WTC11 (cell line): ENCODE measurements around the gene PSMD3. TPM values are rescaled to one million over a fixed set of nuclear protein-coding genes. Genes with fewer than 3 reads are reported as not detected.

Experiments
- ATAC-seq: fragments of 200-7000 bp; cut with Tn5 transposase; 2 replicates; pipeline ENCODE4 v1.10.0; 2021; ENCODE audit warnings: mild to moderate bottlenecking, moderate library complexity
- CTCF ChIA-PET: fragments of 300-600 bp; sonication (Branson Sonifier 250); formaldehyde crosslinking; loops from one replicate; lab custom pipeline; 2021; ENCODE audit warnings: antibody characterized with exemption; lab: Charles Lee
- POLR2A ChIA-PET: fragments of 350-600 bp; sonication (Branson Sonifier 250); formaldehyde crosslinking; loops from one replicate; lab custom pipeline; 2021; ENCODE audit warnings: antibody characterized with exemption; lab: Charles Lee
- DNase-seq: peaks from one replicate; pipeline ENCODE4 v3.0.0; 2021; ENCODE audit warnings: low spot score
- H3K27ac Mint-ChIP-seq: 2 replicates; pipeline ENCODE4 v1.8.0; 2021; ENCODE audit warnings: mixed read lengths
- H3K27me3 Mint-ChIP-seq: 2 replicates; pipeline ENCODE4 v1.8.0; 2021; ENCODE audit warnings: low read depth, mild to moderate bottlenecking, moderate library complexity, mixed read lengths
- H3K36me3 Mint-ChIP-seq: 2 replicates; pipeline ENCODE4 v1.8.0; 2021; ENCODE audit warnings: mixed read lengths
- H3K4me1 Mint-ChIP-seq: 2 replicates; pipeline ENCODE4 v1.8.0; 2022; ENCODE audit warnings: mixed read lengths
- H3K4me3 Mint-ChIP-seq: 2 replicates; pipeline ENCODE4 v1.8.0; 2021; ENCODE audit warnings: mild to moderate bottlenecking, moderate library complexity, mixed read lengths
- H3K9me3 Mint-ChIP-seq: 2 replicates; pipeline ENCODE4 v1.8.0; 2021; ENCODE audit warnings: mixed read lengths
- ATF1 ChIP-seq: sonication (generic); formaldehyde crosslinking; IDR thresholded peaks from 2 replicates; pipeline ENCODE4 v1.8.1; 2023; ENCODE audit warnings: mild to moderate bottlenecking, moderate library complexity, missing genetic modification reagents
- CDX4 ChIP-seq: fragments of 250-450 bp; sonication (Bioruptor Pico); IDR thresholded peaks from 2 replicates; pipeline ENCODE4 v1.9.0; 2021; ENCODE audit warnings: moderate library complexity, mild to moderate bottlenecking, inconsistent platforms, borderline replicate concordance
- CREB1 ChIP-seq: sonication (generic); formaldehyde crosslinking; IDR thresholded peaks from 2 replicates; pipeline ENCODE4 v1.8.0; 2023; ENCODE audit warnings: mild to moderate bottlenecking, missing genetic modification reagents
- E2F1 ChIP-seq: sonication (generic); formaldehyde crosslinking; IDR thresholded peaks from 2 replicates; pipeline ENCODE4 v1.8.0; 2022; ENCODE audit warnings: mild to moderate bottlenecking, missing genetic modification reagents
- EMX1 ChIP-seq: fragments of 250-450 bp; sonication (Bioruptor Pico); IDR thresholded peaks from 2 replicates; pipeline ENCODE4 v1.8.0; 2021; ENCODE audit warnings: mild to moderate bottlenecking
- JUN ChIP-seq: sonication (generic); formaldehyde crosslinking; IDR thresholded peaks from 2 replicates; pipeline ENCODE4 v1.8.0; 2023; ENCODE audit warnings: mild to moderate bottlenecking, missing genetic modification reagents
- MXD4 ChIP-seq: fragments of 250-450 bp; sonication (Bioruptor Pico); IDR thresholded peaks from 2 replicates; pipeline ENCODE4 v1.8.0; 2021; ENCODE audit warnings: mild to moderate bottlenecking, moderate library complexity, borderline replicate concordance
- MYBL2 ChIP-seq: sonication (generic); formaldehyde crosslinking; IDR thresholded peaks from 2 replicates; pipeline ENCODE4 v1.8.1; 2023; ENCODE audit warnings: mild to moderate bottlenecking, moderate library complexity, missing genetic modification reagents
- NFE2L1 ChIP-seq: sonication (generic); formaldehyde crosslinking; IDR thresholded peaks from 2 replicates; pipeline ENCODE4 v1.8.1; 2023; ENCODE audit warnings: missing genetic modification reagents
- NFYB ChIP-seq: sonication (generic); formaldehyde crosslinking; conservative IDR thresholded peaks from 2 replicates; pipeline ENCODE4 v1.8.0; 2022; ENCODE audit warnings: low read depth, missing genetic modification reagents
- STAT6 ChIP-seq: sonication (generic); formaldehyde crosslinking; conservative IDR thresholded peaks from 2 replicates; pipeline ENCODE4 v1.8.1; 2023; ENCODE audit warnings: mild to moderate bottlenecking, low read depth, missing genetic modification reagents, moderate library complexity
- USF2 ChIP-seq: sonication (generic); formaldehyde crosslinking; IDR thresholded peaks from 2 replicates; pipeline ENCODE4 v1.8.1; 2023; ENCODE audit warnings: mild to moderate bottlenecking, missing genetic modification reagents, moderate library complexity
- ZBTB43 ChIP-seq: sonication (generic); formaldehyde crosslinking; IDR thresholded peaks from 2 replicates; pipeline ENCODE4 v1.8.1; 2023; ENCODE audit warnings: mild to moderate bottlenecking, missing genetic modification reagents
- ZNF121 ChIP-seq: sonication (generic); formaldehyde crosslinking; IDR thresholded peaks from 2 replicates; pipeline ENCODE4 v1.8.0; 2023; ENCODE audit warnings: missing genetic modification reagents
- ZNF219 ChIP-seq: sonication (generic); formaldehyde crosslinking; IDR thresholded peaks from 2 replicates; pipeline ENCODE4 v1.8.0; 2023; ENCODE audit warnings: missing genetic modification reagents, mild to moderate bottlenecking, borderline replicate concordance
- ZNF232 ChIP-seq: sonication (generic); formaldehyde crosslinking; IDR thresholded peaks from 2 replicates; pipeline ENCODE4 v1.8.0; 2022; ENCODE audit warnings: mild to moderate bottlenecking, missing genetic modification reagents
- ZNF281 ChIP-seq: sonication (generic); formaldehyde crosslinking; IDR thresholded peaks from 2 replicates; pipeline ENCODE4 v1.8.0; 2023; ENCODE audit warnings: mild to moderate bottlenecking, missing genetic modification reagents
- ZNF416 ChIP-seq: fragments of 250-450 bp; sonication (Bioruptor Pico); IDR thresholded peaks from 2 replicates; pipeline ENCODE4 v1.9.0; 2021; ENCODE audit warnings: mild to moderate bottlenecking, inconsistent platforms
- ZNF425 ChIP-seq: fragments of 250-450 bp; sonication (Bioruptor Pico); conservative IDR thresholded peaks from 2 replicates; pipeline ENCODE4 v1.9.0; 2021; ENCODE audit warnings: mild to moderate bottlenecking
- total RNA-seq: library from RNA; stranded (reverse); gene quantifications from 3 replicates; pipeline ENCODE4 v1.2.3, GENCODE V29; 2021

The PSMD3 gene
- total RNA-seq, 1 experiment from 2014 or later, result 190 TPM

GRCh38 chr17:39995438-39995837 lies 14.8 kb downstream of the PSMD3 start (continued):
- no peak for TF ChIP-seq ATF1 (CRISPR knock-in tag)

GRCh38 chr17:39996162-39996561 lies 15.6 kb downstream of the PSMD3 start:
- CTCF ChIA-PET, result no interaction called here
- POLR2A ChIA-PET, result no interaction called here
- ATAC-seq (no peak), DNase-seq (no peak)
- Mint-ChIP-seq H3K9me3 (no peaks in the 10 kb centered on the region), H3K27me3 (no peaks in the 10 kb centered on the region), H3K4me3 (no peak overlapping the region), H3K27ac (no peak overlapping the region), H3K36me3 (peaks cover 64% of the 10 kb centered on the region), H3K4me1 (no peaks in the 10 kb centered on the region)
- TF ChIP-seq ZNF232 (CRISPR knock-in tag) (no peak), NFYB (CRISPR knock-in tag) (no peak), MXD4 (no peak), ZBTB43 (CRISPR knock-in tag) (no peak), NFE2L1 (no peak), ZNF219 (CRISPR knock-in tag) (no peak), ZNF121 (CRISPR knock-in tag) (no peak), CDX4 (CRISPR knock-in tag) (no peak), ZNF416 (CRISPR knock-in tag) (no peak), CREB1 (CRISPR knock-in tag) (no peak), ZNF281 (CRISPR knock-in tag) (no peak), STAT6 (CRISPR knock-in tag) (no peak), EMX1 (CRISPR knock-in tag) (no peak), USF2 (CRISPR knock-in tag) (no peak), MYBL2 (CRISPR knock-in tag) (no peak), ZNF425 (no peak), E2F1 (CRISPR knock-in tag) (no peak), JUN (no peak)
